ENCODE results near the gene ITPR2. TPM values are rescaled to one million over a fixed set of nuclear protein-coding genes. Genes with fewer than 3 reads are reported as not detected.

ITPR2 gene
- polyA plus RNA-seq, 1 donor from 2014 or later, result 27.5 TPM

DNA sequence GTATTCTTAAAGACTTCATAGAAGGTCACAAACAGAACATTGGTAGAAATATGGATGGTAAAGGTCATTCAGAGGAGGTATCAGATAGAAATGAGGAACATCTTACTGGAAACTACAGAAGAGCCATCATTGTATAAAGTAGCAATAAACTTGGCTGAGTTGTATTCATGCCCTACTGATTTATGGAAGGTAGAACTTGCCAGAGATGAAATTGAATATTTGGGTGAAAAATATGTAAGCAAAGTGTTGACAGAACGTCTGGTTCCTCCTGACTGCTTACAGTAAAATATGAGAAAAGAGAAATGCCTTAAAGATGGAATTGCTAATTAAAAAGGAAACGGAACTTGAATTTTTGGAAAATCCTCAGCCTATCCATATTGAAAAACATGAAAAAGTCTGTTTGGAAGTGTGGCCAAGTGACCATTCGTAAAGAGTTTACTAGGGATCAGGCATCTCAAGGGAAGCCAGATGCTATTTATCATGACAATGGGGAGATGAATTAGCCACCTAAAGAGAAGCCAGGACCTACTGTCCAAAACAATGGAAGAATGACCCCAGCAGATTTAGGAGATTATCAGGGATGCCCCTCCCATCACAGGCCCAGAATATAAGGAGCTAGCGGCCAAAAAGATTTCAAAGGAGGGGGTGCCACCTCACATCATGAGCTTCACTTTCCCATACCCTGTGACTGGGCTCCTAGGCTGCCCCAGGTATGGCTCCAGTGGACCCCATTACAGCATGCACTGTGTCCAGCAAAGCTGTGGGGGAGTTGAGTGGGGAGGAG, 189.3 kb downstream of the ITPR2 start:
- no peaks in the 10 kb centered on the region for H3K4me1 Mint-ChIP-seq
- H3K36me3 Mint-ChIP-seq, result peaks cover 11% of the 10 kb centered on the region
- no peaks in the 10 kb centered on the region for H3K9me3 Mint-ChIP-seq
- no peaks in the 10 kb centered on the region for H3K27me3 Mint-ChIP-seq
- no peak overlapping the region for H3K27ac Mint-ChIP-seq
- no peak overlapping the region for H3K4me3 Mint-ChIP-seq

DNA sequence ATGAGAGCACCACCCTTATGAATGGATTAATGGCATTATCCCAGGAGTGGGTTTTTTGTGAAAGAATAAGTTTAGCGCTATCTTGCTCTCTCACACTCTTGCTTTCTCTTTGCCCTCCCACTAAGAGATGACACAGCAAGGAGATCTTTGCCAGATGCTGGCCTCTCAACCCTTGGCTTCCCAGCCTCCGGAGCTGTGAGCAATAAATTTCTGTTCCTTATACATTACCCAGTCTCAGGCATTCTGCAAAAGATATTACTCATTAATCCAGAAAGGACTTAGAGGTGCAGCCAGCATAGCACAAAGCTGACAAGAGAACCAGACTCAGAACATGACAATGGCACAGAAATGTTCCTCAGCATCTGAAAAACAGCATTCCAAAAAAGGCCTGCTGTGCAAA, 190.6 kb downstream of the ITPR2 start:
- Mint-ChIP-seq H3K4me1 (no peaks in the 10 kb centered on the region), H3K27me3 (no peaks in the 10 kb centered on the region), H3K9me3 (no peaks in the 10 kb centered on the region), H3K4me3 (no peak overlapping the region), H3K27ac (no peak overlapping the region), H3K36me3 (peaks cover 11% of the 10 kb centered on the region)

DNA sequence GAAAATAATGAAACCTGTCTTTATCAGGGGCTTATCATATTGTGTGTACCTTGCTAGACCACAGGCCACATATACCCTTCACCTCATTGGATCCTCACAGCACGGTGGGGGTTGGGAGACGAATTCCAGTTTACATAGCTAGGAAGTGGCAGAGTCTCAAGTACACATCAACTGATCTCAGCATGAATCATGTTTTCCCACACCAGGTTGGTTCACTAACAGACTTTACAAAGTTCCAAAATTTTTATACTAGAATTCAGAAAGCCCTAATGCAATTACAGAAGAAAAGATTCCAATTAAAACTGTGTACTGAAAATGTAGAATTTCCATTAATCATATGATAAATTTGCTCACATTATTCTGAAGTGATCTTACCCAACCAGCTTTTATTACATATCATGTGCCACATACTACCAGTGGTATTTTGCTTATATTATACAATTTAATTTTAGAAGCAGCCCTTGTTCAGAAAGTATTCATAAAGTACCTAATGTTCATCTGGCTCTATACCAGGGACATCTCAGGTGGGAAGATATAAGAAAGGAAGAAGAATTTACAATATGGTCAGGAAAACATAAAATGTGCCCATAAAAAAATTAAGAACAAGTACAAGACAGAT, 196.2 kb downstream of the ITPR2 start:
- Mint-ChIP-seq H3K4me3 (no peak overlapping the region), H3K9me3 (no peaks in the 10 kb centered on the region), H3K4me1 (peaks cover 0 to 1% (median 0%) of the 10 kb centered on the region in 3 donors), H3K27me3 (no peaks in the 10 kb centered on the region), H3K36me3 (peaks cover 4% of the 10 kb centered on the region), H3K27ac (no peak overlapping the region)

DNA sequence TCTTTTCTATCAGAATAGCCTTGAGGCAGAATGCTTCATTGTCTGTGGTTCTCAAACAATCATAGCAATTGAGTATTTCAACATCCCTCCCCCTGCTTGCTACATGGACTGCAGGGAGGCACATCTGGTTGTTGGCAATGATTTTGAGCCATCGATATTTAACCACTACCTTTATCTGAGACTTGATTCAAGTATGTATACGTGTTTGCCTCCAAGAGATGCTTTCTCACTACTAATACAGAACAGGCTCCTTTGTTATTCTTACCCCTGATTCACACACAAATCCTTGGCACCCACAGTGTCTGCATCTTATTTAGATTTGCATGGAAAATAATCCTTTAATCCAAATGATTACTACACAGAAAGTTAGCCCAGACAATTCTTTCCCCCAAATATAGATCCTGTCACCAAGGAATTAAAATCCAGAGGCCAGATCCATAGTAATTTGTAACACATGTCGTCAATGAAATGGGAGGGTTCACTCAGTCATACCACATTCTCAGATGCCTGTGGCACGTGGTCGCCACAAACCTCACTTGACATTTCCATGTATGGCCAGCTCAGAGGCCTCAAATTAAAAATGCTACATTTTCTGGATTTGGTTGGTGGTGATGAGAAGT, 199.3 kb downstream of the ITPR2 start:
- no peaks in the 10 kb centered on the region for H3K9me3 Mint-ChIP-seq
- H3K27ac Mint-ChIP-seq, result no peak overlapping the region
- H3K4me1 Mint-ChIP-seq, result peaks cover 0 to 1% (median 0%) of the 10 kb centered on the region in 3 donors
- H3K27me3 Mint-ChIP-seq, result no peaks in the 10 kb centered on the region
- no peak overlapping the region for H3K4me3 Mint-ChIP-seq
- H3K36me3 Mint-ChIP-seq, result peaks cover 5% of the 10 kb centered on the region

DNA sequence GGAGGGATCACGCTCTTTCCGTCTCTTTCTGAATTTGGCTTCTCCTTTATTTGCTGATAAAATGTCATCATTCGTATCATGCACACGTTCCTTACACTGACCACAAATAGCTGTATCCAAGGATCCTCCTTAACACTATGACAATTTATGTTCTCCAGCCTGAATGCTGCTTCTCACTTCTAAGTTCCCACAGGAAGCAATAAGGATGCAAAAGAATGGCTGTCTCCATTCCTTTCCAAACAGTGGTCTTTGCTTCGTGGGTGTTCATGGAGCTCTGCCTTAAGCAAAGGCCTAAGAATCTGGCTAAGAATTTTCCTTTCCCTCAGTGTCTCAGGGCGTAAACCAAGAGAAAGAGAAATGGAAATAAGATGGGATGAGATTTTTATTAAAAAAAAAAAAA, 200.2 kb downstream of the ITPR2 start:
- Mint-ChIP-seq H3K4me1 (peaks cover 0 to 1% (median 0%) of the 10 kb centered on the region in 3 donors), H3K36me3 (peaks cover 6% of the 10 kb centered on the region), H3K27me3 (no peaks in the 10 kb centered on the region), H3K27ac (no peak overlapping the region), H3K4me3 (no peak overlapping the region), H3K9me3 (no peaks in the 10 kb centered on the region)

DNA sequence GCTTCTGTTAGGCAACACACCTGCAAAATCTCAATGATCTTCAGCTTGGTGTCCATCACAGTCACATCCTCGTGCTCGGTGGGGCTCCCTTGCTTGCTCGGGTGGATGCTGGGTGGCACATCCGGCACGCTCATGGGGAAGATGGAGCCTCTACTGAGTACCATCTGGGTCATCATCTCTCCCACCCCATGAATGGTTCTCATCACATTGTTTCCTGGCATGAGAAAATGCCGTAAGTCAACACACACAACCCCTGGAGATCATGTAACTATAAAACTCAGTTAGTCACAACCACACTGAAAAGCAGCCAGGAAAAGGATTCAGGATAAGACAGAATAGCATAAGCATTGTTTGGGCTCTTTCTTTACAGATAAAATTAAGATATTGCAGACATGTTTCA, 201.1 kb downstream of the ITPR2 start:
- Mint-ChIP-seq H3K27ac (no peak overlapping the region), H3K9me3 (no peaks in the 10 kb centered on the region), H3K27me3 (no peaks in the 10 kb centered on the region), H3K36me3 (peaks cover 6% of the 10 kb centered on the region), H3K4me3 (no peak overlapping the region), H3K4me1 (peaks cover 0 to 1% (median 0%) of the 10 kb centered on the region in 3 donors)

DNA sequence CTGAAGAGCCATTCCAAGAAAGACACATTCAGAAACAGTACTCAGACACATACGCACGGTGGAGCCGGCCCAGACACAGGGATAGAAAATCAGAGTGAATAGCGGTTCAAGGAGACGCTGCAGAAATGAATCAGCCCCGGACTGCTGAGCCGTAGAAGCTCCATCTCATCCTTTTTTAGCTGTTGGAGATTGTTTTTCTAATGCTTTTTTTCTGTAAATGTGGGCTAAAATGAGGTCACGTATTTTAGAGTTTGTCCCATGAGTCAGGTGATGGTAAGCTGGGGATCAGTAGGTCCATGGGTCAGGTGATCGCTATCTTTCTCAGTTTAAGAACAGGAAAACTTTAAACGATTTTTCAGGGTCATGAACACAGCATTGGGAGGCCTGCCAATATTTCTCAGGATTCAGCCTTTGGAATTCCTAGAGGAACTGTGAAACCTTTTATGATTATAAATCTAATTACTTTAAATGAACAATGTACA, 202.4 kb downstream of the ITPR2 start:
- Mint-ChIP-seq H3K27me3 (no peaks in the 10 kb centered on the region), H3K27ac (no peak overlapping the region), H3K36me3 (peaks cover 9% of the 10 kb centered on the region), H3K4me3 (no peak overlapping the region), H3K9me3 (no peaks in the 10 kb centered on the region), H3K4me1 (no peaks in the 10 kb centered on the region)

DNA sequence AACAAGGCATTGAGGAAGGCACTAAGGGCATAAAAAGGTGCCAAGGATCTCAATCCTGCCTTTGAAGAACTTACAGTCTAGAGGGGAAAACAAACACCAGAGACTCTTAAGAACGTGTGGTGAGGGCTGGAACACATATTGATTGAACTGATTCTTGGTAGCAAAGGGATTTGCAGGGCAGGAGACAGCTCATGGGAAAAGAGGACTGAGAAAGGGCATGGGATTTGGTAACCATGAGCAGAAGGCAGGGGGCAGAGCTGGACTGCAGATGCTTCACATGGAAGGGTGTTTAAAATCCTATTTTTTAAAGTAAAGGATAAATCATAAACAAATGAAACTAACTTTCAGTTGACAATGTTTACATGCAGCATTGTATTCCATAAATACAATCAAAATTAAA, 203.1 kb downstream of the ITPR2 start:
- H3K27me3 Mint-ChIP-seq, result no peaks in the 10 kb centered on the region
- no peaks in the 10 kb centered on the region for H3K9me3 Mint-ChIP-seq
- H3K27ac Mint-ChIP-seq, result peak overlapping the region in 1 of 3 donors; percentile 53
- no peaks in the 10 kb centered on the region for H3K4me1 Mint-ChIP-seq
- no peak overlapping the region for H3K4me3 Mint-ChIP-seq
- H3K36me3 Mint-ChIP-seq, result peaks cover 9% of the 10 kb centered on the region

DNA sequence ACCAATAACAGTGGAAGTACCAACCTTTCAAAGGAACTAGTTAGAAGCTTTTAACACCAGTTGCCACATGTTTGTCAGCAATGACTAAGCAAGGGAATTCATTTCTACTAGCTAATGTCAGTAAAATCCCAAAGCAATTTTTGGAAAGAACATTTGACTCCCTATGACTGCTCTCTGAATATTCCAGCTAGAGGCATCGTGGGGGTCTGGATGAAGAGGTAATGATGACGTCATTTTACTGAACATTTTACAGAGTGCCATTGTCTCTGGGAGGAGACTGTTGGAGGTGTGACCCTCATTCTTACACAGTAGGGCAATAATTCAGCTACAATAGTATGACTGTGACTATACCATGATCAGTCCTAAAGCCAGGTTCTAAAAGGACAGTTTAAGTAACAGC, 204.8 kb downstream of the ITPR2 start:
- peaks cover 9% of the 10 kb centered on the region for H3K36me3 Mint-ChIP-seq
- no peaks in the 10 kb centered on the region for H3K27me3 Mint-ChIP-seq
- no peak overlapping the region for H3K27ac Mint-ChIP-seq
- no peak overlapping the region for H3K4me3 Mint-ChIP-seq
- no peaks in the 10 kb centered on the region for H3K9me3 Mint-ChIP-seq
- no peaks in the 10 kb centered on the region for H3K4me1 Mint-ChIP-seq

DNA sequence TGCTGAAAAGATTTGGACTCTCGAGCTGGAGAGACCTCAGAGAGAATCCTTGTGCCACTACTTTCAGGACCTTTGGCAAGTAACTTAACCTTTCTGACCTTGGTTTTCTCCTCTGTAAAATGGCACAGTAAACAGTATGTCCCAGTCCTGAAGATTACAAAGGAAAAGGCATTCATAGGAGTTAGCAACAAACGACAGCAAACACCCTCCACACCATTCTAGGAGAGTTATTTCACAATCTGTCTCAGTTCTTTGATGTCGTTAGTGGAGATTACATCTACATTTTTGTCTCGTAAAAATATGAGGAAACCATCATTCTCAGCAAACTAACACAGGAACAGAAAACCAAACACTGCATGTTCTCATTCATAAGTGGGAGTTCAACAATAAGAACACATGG, 205.7 kb downstream of the ITPR2 start:
- Mint-ChIP-seq H3K9me3 (no peaks in the 10 kb centered on the region), H3K27ac (no peak overlapping the region), H3K27me3 (no peaks in the 10 kb centered on the region), H3K4me3 (no peak overlapping the region), H3K4me1 (no peaks in the 10 kb centered on the region), H3K36me3 (peaks cover 10% of the 10 kb centered on the region)

DNA sequence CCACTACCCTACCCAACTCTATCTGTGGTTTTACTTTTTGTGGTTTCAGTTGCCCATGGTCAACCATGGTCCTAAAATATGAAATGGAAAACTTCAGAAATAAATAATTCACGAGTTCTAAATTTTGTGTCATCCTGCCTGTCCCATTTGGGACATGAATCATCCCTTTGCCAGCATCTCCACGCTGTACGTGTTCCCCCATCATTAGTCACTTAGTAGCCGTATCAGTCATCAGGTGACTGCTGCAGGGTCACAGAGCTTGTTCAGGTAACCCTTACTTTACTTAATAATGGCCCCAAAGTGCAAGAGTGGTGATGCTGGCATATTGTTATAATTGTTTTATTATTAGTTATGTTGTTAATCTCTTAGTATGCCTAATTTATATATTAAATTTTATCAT, 209.9 kb downstream of the ITPR2 start:
- Mint-ChIP-seq H3K27ac (peak overlapping the region in 1 of 3 donors; percentile 51), H3K36me3 (peaks cover 9% of the 10 kb centered on the region), H3K4me1 (no peaks in the 10 kb centered on the region), H3K4me3 (no peak overlapping the region), H3K27me3 (no peaks in the 10 kb centered on the region), H3K9me3 (no peaks in the 10 kb centered on the region)

DNA sequence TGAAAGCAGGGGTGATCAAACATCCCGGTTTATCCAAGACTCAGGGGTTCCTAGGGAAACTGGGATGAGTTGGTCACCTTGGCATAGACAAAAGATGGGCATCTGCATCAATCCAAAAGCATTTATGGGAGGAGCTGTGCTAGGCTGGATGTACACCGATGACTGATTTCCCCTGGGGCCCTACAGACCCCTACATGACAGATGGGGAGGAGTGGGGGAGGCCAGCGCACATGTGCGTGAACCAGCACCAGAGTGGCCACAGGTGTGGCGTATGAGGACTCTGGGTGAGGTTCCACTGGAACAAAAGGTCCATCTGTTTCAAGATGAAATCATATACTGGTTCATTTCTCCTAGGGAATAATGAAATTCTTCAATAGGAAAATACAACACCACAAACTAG, 210.4 kb downstream of the ITPR2 start:
- H3K4me3 Mint-ChIP-seq, result no peak overlapping the region
- H3K27ac Mint-ChIP-seq, result no peak overlapping the region
- no peaks in the 10 kb centered on the region for H3K9me3 Mint-ChIP-seq
- H3K4me1 Mint-ChIP-seq, result no peaks in the 10 kb centered on the region
- H3K36me3 Mint-ChIP-seq, result peaks cover 9% of the 10 kb centered on the region
- H3K27me3 Mint-ChIP-seq, result no peaks in the 10 kb centered on the region

DNA sequence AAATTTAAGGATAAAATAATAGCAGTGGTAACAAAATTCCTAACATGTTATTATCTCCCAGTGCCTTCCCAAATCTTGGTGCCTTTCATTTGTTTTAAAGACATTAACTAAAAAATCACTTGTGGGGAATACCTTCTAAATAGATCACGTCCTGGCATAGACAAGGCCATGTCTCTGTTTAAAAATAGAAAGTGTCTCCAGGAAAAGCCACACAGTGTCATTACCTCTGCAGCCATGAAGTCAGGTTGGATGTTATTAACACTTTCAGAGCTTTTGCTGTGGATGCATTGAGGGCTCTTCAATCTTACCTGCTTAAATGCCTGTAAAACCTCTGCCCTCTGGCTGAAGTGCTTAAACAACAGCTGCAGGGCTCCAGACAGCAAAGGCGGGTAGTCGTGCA, 211.1 kb downstream of the ITPR2 start:
- no peaks in the 10 kb centered on the region for H3K27me3 Mint-ChIP-seq
- H3K4me1 Mint-ChIP-seq, result no peaks in the 10 kb centered on the region
- no peak overlapping the region for H3K4me3 Mint-ChIP-seq
- no peaks in the 10 kb centered on the region for H3K9me3 Mint-ChIP-seq
- H3K36me3 Mint-ChIP-seq, result peaks cover 10% of the 10 kb centered on the region
- no peak overlapping the region for H3K27ac Mint-ChIP-seq

DNA sequence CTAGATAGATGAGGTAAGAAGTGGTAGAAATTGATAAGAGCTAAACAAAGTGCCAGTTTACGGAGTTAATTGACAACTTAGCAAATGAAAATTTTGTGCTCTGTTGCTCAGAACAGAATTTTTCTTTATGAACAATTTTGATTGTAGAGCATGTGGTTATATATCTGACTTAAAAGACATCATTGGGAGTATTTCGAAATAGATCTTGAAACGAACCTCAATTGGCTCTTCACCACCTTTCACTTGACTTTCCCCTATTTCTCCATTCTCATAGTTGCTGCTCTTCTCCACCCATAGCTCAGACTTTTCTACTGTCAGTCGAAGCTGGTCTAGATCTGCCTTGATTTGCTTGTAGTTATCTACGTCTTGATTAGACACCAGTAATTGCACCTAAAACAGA, 212.1 kb downstream of the ITPR2 start:
- Mint-ChIP-seq H3K27me3 (no peaks in the 10 kb centered on the region), H3K9me3 (no peaks in the 10 kb centered on the region), H3K4me3 (no peak overlapping the region), H3K36me3 (peaks cover 9% of the 10 kb centered on the region), H3K4me1 (no peaks in the 10 kb centered on the region), H3K27ac (no peak overlapping the region)

DNA sequence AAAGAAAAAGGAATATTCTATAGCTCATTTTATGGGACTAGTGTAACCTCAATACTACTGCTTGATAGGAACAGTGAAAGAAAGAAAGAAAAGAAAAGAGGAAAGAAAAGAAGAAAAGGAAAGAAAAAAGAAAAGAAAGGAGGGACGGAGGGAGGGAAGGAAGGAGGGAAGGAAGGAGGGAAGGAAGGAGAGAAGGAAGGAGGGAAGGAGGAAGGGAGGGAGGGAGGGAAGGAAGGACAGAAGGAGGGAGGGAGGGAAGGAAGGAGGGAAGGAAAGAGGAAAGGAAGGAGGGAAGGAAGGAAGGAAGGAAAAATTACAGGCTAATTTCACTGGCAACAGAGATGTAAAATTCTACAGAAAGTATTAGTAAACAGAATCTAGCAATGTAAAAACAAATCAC, 215.5 kb downstream of the ITPR2 start:
- Mint-ChIP-seq H3K27ac (no peak overlapping the region), H3K27me3 (no peaks in the 10 kb centered on the region), H3K4me3 (no peak overlapping the region), H3K9me3 (no peaks in the 10 kb centered on the region), H3K4me1 (peaks cover 0 to 6% (median 0%) of the 10 kb centered on the region in 3 donors), H3K36me3 (peaks cover 7% of the 10 kb centered on the region)
